Fibroblast of lung (primary cell): ENCODE results near the gene SFSWAP.

Experiments
- CTCF ChIP-seq, 2 donors: IDR thresholded peaks in 1 of 2; conservative IDR thresholded peaks in 1 of 2; 1 replicate in 1 of 2; 2 replicates in 1 of 2; pipeline ENCODE4 v1.5.1; 2011 to 2012; ENCODE audit warnings: low read length in 2 of 2, control low read depth in 1 of 2, inconsistent platforms in 1 of 2, low read depth in 1 of 2, mild to moderate bottlenecking in 1 of 2
- EZH2 ChIP-seq: IDR thresholded peaks from 2 replicates; pipeline ENCODE4 v1.5.1; 2012; ENCODE audit warnings: low read length, control low read depth, mild to moderate bottlenecking; ENCODE audit errors: missing control alignments

GRCh38 chr12:131833288-131833895 is 122.5 kb downstream of the SFSWAP start:
- TF ChIP-seq CTCF (conservative IDR thresholded peaks at IDR 0.05 in 1 of 2, IDR thresholded peaks at IDR 0.05 in 1 of 2; ENCODE audit: low read depth in 1 of 2, low read length in 2 of 2) = no peak
- no peak for TF ChIP-seq EZH2
